Measurements from ENCODE around the gene RAB35.

The RAB35 gene

DNA sequence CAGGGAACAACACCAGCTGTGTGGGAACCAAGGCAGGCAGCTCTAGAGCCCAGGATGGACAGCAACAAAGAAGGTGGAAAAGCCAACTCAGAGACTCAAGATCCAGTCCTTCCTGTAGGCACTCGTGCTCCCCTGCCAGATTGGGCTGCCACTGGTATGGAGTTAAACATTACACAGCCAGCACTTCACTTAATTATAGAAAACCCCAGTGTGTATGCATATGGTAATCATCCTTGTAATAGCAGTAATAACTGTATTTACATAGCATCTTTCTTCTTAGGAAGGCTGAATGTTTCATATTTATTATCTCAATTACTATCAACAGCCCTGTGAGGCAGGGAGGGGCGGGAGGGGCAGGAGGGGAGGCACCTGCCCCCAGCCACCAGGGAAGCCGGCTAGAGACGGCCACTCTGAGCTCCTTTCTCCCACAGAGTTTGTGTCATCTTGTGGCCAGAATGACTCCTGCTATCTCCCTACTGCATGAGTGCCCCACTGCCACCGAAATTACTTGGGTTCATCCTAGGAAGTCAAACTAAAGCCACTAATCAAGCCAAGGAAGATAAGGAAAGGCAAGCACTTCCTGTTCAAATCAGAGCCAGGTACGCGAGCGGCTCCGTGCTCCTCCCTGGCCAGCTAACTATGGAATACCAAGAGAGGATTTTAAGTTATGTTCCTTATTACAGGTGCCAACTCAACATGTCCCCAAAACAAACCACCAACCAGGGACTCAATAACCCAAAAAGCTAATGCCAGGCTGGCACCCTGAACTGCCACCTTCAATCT lies 15.7 kb upstream of the RAB35 start:
- DNase-seq: no peak

GRCh38 chr12:120131116-120131515 lies 14.6 kb upstream of the RAB35 start:
- no peak for DNase-seq

- no peak for DNase-seq
These were observed 13.5 kb upstream of the RAB35 start for GRCh38 chr12:120130011-120130410.

GRCh38 chr12:120126635-120127005 lies 10.1 kb upstream of the RAB35 start:
- DNase-seq: peak in 1 of 2 donors; percentile 28

GRCh38 chr12:120125792-120126634 lies 9.5 kb upstream of the RAB35 start:
- DNase-seq: peak in 1 of 2 donors; percentile 30

DNA sequence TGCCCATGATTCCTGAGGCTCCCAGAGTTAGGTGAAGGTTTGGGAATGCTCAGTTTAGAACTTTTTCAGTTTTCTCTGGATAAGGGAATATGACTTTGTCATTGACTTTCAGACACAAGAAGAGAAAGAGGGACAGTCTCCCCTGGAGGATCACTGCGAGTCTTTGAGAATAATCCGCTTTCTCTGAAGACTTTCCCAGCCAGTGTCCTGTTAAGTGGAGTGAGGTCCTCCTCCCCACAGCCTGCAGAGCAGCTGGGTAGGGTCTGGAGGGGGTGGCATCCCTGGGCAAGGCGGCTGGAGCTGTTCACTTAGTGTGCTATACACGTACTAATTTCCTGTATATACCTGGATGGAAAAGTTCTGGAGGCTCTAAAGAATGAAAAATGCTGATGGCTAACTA lies 8.5 kb upstream of the RAB35 start:
- DNase-seq: no peak

- DNase-seq: no peak
These were observed 5.3 kb upstream of the RAB35 start for GRCh38 chr12:120121766-120122293.

DNA sequence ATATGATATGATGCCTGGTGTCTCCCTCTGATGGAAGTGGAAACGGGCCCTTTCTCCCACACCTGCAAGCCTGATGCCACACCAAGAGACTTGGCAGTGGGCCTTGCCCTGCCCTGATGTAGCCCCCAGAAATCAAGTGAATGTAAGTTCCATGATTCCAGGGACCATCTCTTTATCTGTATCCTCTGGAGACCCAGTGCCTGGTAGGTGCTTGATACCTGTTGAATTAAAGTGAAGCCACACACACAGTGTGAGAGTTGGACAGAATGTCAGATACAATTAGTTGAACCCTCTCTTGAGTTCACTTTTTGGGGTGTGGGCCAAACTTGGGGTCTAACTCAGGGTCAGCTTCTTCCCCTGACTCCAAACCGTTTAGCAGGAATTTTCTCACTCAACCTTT lies 4.8 kb upstream of the RAB35 start:
- DNase-seq: no peak

DNA sequence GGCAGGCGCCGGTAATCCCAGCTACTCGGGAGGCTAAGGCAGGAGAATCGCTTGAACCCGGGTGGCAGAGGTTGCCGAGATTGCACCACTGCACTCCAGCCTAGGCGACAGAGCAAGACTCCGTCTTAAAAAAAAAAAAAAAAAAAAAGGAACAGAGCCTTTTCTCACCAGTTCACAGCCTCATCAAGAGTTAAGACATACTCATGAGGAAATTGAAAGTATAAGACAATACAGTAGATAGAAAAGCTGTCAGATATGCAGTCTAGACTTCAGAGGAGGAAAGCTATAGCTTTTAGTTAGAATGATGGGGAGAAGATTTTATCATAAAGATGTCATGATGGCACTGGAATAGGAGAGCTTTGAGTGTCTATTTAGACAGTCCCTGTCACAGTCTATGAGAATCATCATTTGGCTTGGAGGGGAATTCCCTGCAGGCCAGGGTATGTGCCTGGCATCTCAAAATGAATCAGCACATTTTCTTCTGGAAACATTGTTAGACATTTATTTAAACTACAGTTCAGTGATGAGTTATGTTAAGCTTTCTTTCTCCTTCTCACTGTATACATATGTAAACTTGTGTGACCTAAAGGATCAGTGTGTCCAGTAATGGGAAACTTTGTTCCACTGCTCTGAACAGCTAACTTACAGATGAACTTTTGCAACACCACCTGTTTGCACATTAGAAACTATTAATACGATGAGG lies 2.9 kb upstream of the RAB35 start:
- DNase-seq: peak in 1 of 2 donors; percentile 58

DNA sequence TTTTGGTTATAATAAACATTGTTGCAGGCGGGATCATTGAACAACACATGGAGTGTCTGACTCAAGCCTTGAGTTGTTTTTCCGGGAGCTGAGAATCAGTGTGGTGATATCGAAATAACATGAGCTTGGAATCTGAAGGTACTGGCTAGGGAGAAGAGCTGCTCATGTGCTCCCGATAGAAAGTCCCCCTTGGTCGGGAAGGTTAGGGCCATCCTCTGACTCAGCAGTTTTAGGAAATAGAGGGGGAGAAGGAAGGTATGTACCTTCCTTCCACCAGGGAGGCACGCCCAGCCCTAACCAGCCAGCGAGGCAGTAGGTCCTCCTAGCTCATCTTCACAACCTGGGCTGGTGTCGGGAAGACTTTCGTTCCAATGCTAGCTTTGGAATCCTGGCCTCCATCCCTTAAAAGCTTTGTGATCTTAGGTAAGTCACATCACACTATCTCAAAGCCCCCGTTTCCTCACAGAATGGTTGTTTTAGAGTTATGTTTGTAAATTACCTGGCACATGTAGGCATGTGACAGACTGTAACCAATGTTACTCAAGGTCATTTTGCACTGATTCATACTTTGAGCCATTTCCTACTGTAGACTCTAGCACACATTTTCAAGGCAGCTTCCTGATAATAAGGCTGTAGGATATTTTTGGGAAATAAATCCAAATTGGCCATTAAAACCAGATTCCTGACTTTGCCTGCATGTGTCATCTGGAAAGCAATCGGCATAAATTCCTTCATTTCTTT lies 1.9 kb upstream of the RAB35 start:
- no peak for DNase-seq

DNA sequence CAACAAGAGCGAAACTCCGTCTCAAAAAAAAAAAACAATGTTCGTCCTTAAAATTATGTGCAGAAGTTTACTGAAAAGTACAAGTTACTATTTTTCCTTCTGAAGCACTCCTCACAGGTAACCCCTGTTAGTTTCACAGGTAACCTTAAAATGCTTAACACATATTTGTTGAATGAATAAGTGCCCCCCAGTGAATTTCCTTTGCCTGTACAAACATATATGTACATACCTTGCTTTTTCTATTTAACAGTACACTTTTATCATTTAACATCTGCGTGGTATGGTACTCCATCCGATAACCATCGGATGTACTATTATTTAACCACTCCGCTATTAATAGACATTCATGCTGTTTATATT lies 1.4 kb upstream of the RAB35 start:
- DNase-seq: no peak

DNA sequence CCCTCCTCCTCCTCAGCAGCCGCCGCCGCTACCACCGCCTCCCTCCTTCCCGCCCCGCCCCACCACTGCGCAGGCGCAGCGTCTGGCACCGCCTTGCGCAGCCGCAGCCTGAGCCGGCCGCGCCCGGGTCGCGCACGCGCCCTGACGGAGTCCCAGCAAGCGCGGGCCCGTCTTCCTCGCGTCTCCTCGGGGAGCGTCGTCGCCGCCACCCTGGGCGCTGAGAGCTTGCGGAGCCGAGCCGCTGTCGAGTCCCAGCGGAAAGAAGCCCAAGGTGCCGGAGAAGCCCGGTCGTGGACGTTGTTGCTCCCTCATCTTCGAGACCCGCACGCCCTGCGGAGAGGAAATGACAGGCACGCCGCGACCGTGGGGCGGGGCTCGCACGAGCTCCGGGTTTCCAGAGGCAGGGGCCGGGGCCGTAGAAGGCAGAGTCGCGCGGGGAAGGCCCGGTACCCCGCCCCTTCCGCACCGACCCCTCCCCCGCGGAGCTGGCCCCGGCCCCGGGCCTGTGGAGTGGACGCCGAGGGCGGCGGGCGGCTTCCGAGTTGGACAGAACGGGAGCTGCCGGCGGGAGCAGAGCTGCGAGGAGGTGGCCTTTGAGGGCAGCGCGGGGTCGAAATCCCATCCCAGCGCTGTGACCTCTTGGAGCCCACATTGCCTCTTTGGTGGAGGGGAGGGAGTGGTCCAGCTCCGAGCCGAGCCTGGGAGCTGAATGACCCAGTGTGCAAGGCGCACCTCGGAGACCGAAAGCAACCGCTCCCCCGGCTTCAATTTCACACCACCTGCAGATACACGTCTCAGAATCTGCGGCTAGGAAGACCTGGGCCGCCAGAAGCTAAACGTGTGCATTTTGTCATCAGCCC lies 469 bp upstream of the RAB35 start:
- DNase-seq: peak; percentile 97 to 98

GRCh38 chr12:120115692-120116440 lies 687 bp downstream of the RAB35 start:
- DNase-seq: peak; percentile 42 to 49

DNA sequence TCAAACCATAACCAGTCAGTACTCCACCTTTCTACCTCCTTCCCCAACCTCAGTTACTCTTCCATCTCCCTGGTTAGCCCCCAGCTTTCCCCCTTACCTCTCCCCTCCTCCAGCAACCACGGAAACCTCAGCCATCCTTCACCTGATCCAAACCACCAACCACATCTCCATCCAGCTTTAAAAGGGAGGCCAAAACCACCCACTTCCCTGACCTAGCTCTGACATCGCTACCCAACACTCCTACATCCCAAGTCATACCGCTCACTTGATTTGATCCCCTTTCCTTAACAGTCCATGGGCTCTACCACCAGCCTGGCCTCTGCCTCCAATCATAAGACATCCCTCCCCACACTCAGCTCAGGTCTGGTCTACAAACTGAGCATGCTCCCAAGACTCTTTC lies 1.5 kb downstream of the RAB35 start:
- no peak for DNase-seq

- peak; percentile 49 to 56 for DNase-seq
These were observed 5.7 kb downstream of the RAB35 start for GRCh38 chr12:120110550-120111501.

- no peak for DNase-seq
These were observed 6.8 kb downstream of the RAB35 start for GRCh38 chr12:120109570-120110267.

DNA sequence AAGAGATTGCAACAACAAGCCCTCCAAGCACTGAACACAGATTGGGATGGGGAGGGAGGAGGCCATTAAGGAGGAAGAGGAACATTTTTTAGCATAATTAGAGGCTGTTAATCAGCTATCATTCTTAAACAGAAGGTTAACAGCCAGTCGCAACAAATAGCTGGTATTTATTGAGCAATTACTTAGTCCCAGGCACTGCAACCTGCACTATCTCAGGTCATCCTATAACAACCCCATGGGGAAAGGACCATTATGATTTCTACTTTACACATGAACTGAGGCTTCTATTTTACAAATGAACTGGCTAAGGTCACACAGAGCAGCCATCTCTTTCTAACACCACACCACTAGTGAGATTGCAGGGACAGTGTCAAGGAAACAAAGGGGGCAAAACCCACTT lies 10.4 kb downstream of the RAB35 start:
- no peak for DNase-seq

GRCh38 chr12:120103371-120103770 lies 13.2 kb downstream of the RAB35 start:
- no peak for DNase-seq

DNA sequence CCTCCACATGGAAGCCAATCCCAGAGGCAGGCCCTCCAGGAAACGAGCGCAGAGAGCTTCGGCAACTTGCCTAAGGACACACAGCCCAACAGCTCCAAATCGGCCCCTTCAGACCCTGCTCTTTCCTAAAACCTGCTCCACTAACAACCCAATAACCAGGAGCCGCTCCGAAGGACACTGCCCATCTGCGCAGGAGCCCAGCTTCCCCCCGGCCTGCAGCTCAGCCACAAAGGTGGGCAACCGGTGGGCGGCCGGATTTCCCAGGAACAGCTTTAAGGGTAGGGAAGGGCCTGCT lies 13.6 kb downstream of the RAB35 start:
- DNase-seq: no peak

Data from stimulated activated CD4-positive, alpha-beta T cell treated with anti-CD3 and anti-CD28 coated beads, Interleukin-2, amount 100 ng/mL, for 24 hours (primary cell).